ENCODE data around the gene STARD10.

STARD10 gene

DNA sequence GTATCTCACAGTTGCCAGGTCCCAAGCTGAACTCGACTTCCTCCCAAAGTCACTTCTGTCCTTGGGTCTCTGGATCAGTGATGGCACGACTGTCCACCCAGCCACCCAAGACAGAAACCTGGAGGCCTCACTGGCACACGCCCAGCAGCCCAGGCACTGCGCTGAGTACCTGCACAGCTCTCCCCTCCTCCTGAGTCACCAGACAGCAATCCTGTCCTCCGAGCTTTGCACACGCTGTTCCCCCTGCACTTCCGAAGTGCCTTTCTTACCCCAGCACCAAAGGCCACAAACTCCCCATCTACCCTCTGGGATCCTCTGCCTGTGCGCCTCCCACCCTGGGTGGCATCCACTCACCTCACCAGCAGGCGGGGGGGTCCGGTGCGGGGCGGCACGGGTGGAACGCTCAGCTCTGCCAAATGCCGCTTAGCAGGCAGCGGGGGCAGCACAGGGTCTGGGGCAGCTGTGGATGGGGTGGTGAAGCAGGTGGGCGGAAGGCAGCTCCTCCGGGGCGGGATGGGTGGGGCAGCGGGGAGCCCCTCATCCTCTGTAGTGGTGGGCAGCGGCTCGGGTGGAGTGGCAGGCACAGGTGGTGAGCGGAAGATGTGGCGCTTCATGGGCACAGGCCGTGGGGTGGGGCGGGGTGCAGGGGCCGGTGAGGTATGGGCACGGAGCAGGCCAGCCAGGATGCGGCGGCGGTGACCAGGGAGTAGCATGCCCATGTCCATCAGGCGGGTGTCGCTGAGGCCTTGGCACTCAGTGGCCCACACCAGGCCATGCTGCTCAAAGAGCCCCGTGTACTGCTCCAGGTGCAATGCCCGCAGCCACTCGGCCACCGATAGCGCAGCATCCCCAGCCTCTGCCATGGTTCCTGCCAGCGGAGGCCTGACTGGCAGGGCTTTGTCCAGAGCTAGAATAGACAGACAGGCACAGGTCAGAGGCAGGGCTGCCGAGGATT lies 67.3 kb downstream of the STARD10 start:
- DNase-seq (ENCODE audit: low spot score): no peak

- no peak for DNase-seq (ENCODE audit: low spot score)
Observed at GRCh38 chr11:72725724-72726028, 68.2 kb downstream of the STARD10 start.

DNA sequence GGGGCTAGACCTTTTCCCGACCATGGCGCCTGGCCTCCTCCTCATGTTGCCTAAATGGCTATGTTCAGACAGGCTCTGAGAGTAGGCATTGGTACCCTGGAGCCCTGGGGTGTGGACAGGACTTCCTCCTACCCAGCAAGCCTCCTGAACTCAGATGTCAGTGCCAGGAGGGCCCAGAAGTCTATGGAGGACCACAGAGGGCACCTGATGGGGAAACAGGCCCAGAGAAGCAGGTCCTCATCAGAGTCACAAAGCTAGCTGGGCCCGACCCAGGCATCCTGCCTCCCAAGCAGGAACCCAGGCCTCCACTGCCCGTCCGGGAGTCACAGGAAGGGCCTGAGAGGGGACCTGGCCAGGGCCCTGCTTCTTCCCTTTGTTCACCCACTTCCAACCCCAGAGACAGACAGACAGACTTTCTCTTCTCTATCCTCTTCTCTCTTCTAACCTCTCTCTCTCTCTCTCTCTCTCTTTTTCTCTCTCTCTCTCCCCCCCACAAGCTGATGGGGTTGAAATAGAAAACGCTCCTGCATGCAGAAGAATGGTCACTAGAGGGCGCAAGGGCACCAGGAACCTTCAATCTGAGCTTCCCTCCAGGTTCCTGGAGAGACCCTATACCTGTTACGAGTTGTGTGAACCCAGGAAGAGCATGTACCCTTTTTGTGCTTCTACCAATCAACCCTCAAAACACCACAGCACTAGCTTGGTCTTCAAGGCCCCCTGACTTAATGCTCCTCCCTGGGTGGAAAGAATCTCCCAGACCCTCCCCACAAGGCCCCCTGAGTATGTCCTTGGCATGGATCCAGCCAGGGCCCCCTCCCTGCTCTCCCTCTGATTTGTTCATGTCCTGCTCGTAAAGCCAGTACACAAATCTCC lies 68.8 kb downstream of the STARD10 start:
- peak; percentile 76 for DNase-seq (ENCODE audit: low spot score)

GRCh38 chr11:72724021-72724551 lies 69.8 kb downstream of the STARD10 start:
- DNase-seq (ENCODE audit: low spot score): no peak

- DNase-seq (ENCODE audit: low spot score): no peak
Observed at GRCh38 chr11:72723508-72723907, 70.3 kb downstream of the STARD10 start.

- peak; percentile 94 for DNase-seq (ENCODE audit: low spot score)
Observed at GRCh38 chr11:72722050-72722748, 71.6 kb downstream of the STARD10 start.

DNA sequence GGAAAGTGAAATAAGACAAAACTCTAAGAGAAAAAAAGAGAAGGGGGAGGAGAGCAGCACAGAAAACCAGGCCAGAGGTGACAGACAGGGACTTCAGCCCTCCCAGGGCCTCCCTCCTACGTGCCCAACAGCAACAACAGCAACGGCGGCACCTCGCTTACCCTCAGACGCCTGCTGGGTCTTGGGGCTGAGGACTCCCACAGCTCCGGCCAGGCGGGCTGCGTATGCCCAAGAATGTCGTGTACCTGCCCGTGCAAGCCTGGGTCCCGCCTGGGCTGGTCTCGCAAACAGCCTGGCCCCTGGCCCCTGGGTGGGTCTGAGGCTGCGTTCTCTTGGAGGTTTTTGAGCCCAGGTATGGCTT lies 72.2 kb downstream of the STARD10 start:
- DNase-seq (ENCODE audit: low spot score): peak; percentile 43

DNA sequence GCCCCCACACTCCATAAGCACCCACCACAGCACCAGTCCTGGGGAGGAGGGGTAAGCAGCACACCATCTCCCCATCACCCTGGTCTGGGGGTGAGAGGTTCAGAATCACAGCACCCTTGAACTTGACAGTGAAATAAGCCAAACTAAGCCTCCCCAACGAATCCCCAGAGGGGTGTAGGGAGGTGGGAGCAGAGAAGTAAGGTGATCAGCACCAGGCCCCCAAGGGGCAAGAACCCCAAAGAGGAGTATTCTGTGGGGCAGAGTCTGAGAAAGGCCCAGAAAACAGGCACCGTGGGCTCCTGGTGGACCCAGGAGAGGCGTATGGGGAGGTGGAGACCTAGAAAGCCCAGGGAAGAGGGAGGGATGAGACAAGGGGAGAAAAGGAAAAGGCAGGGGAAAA lies 72.6 kb downstream of the STARD10 start:
- DNase-seq (ENCODE audit: low spot score): no peak

- DNase-seq (ENCODE audit: low spot score): no peak
Observed at GRCh38 chr11:72720784-72721183, 73.1 kb downstream of the STARD10 start.

- DNase-seq (ENCODE audit: low spot score): no peak
Observed at GRCh38 chr11:72720047-72720446, 73.8 kb downstream of the STARD10 start.

DNA sequence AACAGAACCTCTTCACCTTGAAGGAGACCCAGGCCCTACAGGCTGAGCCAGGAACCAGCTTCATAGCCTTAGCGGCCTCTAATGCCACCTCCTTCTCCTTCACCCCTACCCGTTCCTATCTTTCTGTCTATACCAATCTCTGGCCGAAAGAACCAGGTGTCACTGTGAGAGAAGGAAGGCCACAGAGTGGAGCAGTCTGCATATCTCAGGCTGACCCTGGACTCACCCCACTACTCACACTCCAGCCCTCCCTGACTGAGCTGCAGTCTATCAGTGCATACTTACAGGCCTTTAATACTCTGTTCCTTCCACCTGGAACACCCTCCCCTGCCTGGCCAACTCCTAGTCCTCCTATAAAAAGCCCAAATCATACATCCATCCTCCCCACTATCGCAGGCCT lies 74.3 kb downstream of the STARD10 start:
- DNase-seq (ENCODE audit: low spot score): no peak

- DNase-seq (ENCODE audit: low spot score): no peak
Observed at GRCh38 chr11:72719144-72719543, 74.7 kb downstream of the STARD10 start.

GRCh38 chr11:72718101-72718501 lies 75.7 kb downstream of the STARD10 start:
- no peak for DNase-seq (ENCODE audit: low spot score)

DNA sequence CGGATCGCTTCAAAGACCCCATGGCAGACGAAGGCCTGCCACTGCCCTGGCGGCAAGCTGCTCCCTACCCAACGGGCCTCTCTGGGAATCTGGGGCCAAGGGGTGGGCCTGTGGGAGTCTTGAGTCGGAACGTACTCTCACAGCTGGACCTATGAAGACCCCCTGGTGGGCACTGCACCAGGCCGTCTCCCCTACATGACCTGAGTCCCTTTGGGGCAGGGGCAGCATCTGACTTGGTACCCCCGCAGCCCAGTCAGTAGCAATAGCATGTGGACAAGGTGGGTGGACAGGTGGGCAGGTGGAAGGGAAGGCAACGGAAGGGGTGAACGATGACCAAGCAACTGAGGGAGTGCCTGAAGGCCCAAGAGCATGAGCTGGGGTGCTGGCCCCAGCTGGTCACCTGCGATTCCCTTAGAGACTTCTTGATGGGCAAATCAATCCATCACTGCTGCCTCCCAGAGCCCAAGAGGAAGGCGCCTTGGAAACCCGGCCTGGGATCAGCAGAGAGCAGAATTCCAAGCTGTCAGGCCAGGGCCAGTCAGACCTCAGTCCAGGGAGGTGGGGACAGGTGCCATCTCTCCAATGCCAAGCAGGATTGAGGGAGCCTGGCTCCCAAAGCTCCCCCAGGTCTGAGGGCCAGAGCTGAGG lies 76.9 kb downstream of the STARD10 start:
- DNase-seq (ENCODE audit: low spot score): no peak

DNA sequence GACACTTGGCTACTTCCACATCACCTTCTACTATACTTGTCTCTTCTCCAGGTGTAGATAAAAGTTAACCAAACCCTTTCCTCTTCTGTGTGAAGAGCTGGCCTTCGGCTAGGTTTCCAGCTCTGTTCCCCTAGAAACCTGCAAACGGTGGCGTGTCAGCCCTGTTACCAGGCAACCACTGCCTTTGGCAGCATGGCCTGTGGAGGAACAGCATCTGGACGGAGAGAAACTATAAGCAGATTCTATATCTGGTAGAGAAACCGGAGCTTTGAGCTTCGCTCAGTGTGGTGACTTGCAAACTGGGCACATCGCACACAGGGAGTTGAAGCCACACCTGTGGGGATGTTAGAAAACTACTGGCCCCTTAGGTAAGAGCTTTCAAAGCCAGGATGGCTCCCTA lies 77.6 kb downstream of the STARD10 start:
- no peak for DNase-seq (ENCODE audit: low spot score)

- no peak for DNase-seq (ENCODE audit: low spot score)
Observed at GRCh38 chr11:72712841-72713240, 81.0 kb downstream of the STARD10 start.

GRCh38 chr11:72712168-72712751 lies 81.6 kb downstream of the STARD10 start:
- DNase-seq (ENCODE audit: low spot score): no peak

- no peak for DNase-seq (ENCODE audit: low spot score)
Observed at GRCh38 chr11:72711141-72711540, 82.7 kb downstream of the STARD10 start.

DNA sequence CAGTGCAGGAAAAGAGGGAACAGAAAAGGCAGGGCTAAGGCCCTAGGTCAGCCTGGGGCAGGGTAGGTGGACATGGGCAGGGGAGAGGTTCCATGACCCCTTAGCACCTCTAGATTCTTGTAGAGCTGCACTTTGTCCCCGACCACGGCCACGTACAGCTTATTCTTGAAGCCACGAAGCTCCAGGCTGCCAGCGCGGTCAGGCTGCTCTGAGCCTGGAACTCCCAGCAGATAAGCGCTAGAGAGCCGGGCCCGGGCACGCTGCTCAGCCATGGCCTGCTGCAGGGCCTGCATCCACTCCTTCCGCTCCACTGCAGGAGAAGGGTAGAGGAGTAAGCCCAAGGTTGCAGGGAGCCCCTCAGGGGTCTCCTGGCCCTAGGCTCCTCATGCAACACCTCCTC lies 83.6 kb downstream of the STARD10 start:
- DNase-seq (ENCODE audit: low spot score): no peak

DNA sequence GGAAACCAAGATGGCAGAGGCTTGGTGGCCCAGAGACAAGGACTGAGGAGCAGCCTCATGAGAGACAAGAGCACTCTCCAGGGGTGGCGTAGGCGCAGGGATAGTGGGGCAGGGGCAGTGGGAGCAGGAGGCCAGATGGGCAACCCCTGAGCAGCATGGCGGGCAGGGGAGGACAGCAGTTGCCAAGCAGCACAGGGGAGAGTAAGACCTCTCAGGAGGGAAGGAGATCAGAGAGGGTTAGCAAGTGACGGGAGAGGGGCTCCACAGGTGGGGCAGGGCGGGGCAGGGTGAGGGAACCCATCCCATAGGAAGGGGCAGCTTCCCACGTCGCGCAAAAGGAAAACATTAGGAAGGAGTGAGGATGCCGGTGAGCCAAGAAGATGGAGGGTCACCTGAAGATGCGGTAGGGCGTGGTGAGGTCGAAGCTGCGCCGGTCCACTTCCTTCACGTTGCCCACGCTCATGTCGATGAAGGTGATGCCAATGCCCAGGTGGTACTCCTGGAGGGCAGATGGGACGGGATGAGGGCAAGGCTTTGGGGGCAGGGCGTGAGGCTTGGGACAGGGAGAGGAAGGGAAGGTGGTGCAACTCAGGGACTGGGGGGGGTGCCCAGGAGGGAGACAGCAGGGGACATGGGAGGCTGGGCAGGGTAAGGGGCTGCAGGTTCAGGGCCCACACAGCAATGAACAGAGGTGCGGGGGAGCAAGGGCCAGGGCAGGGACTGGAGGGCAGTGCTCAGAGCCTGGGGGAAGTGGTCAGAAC lies 84.2 kb downstream of the STARD10 start:
- no peak for DNase-seq (ENCODE audit: low spot score)

DNA sequence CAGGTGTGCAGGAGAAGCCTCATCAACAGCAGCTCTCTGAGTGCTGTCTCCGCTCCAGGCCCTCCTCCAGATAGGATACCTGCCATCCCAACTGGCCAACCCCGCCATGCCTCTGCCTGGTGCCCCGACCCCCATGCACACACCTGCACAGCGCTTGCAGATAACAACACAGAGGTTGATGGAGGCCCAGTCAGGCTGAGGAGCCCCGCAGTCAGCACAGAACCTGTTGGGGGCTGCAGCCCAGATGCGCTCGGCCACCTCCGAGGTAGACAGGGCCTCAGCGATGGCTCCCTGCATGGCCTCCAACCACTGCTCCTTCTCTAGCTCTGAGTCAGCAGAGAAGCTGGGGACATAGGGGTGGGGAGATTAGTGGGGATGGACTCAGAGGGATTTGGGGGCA lies 86.8 kb downstream of the STARD10 start:
- no peak for DNase-seq (ENCODE audit: low spot score)
